22Rv1 (cell line): Measurements from ENCODE around the gene PLSCR1.

Experiments
- ZFX ChIP-seq: fragments of 450-650 bp; IDR thresholded peaks from 2 replicates; pipeline ENCODE4 v1.6.1; 2017; ENCODE audit warnings: antibody characterized with exemption, borderline replicate concordance
- TF ChIP-seq, protein P1 (sequence below): fragments of 450-650 bp; IDR thresholded peaks from 2 replicates; pipeline ENCODE4 v1.5.1; 2017; ENCODE audit warnings: mild to moderate bottlenecking

DNA sequence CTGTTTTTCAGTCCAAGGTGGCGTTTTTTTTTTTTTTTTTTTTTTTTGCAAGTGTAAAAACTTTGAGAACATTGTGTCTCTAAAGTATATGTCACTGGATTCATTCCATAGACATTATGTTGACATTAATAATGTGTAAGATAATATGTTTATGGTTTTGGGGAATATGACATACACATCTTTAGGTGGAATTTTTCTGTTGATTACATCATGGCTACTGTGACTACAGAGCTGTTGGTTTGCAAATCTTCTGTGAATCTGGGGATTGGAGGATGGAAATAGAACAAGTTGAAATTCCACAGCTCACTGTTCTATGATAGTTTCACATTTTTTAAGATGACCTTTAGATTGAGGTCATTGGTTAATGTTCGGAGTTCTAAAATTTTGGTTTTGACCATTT, 50.6 kb downstream of the PLSCR1 start:
- TF ChIP-seq, protein P1, sequence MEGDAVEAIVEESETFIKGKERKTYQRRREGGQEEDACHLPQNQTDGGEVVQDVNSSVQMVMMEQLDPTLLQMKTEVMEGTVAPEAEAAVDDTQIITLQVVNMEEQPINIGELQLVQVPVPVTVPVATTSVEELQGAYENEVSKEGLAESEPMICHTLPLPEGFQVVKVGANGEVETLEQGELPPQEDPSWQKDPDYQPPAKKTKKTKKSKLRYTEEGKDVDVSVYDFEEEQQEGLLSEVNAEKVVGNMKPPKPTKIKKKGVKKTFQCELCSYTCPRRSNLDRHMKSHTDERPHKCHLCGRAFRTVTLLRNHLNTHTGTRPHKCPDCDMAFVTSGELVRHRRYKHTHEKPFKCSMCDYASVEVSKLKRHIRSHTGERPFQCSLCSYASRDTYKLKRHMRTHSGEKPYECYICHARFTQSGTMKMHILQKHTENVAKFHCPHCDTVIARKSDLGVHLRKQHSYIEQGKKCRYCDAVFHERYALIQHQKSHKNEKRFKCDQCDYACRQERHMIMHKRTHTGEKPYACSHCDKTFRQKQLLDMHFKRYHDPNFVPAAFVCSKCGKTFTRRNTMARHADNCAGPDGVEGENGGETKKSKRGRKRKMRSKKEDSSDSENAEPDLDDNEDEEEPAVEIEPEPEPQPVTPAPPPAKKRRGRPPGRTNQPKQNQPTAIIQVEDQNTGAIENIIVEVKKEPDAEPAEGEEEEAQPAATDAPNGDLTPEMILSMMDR: no peak
- TF ChIP-seq ZFX: no peak
